ENCODE data around the gene IER5.
"Not testable (repeated sequence)": the region's sequence is repeated elsewhere in the genome, so short reads cannot be mapped to it uniquely, and the experiment has no call there.

Gene IER5

DNA sequence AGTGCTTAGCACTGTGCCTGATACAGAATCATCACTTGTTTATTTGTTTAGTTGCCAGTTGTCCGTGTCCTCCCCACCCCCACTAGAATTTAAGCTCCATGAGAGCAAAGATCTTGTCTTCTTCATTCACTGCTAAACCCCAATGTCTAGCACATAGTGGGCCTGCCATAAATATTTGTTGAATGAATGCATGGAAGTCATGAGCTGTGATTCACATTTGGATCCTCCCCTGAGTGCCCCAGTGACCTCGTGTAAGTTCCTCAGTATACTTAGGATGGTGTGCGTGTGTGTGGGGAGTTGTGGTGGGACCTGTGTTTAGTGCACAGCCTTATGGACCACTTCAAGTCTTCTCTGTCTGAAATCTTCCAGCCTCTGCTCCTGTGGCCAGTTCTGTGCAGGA, 23.1 kb downstream of the IER5 start:
- no peaks in the 10 kb centered on the region for H3K9me3 ChIP-seq (ENCODE audit: insufficient read depth, low read depth, low read length)
- no peaks in the 10 kb centered on the region for H3K36me3 ChIP-seq (ENCODE audit: insufficient read depth, low read depth, low read length)
- H3K4me1 ChIP-seq (ENCODE audit: insufficient read depth, low read length), result peaks cover 13% of the 10 kb centered on the region; the same call in 1 of the 2 replicates
- H3K27me3 ChIP-seq (ENCODE audit: insufficient read depth, low read length), result peaks cover 36% of the 10 kb centered on the region
- no peak overlapping the region for H3K4me3 ChIP-seq (ENCODE audit: low read length)
- no peak overlapping the region for H3K9ac ChIP-seq (ENCODE audit: low read depth, low read length)
- no peak overlapping the region for H3K27ac ChIP-seq (ENCODE audit: low read length)

DNA sequence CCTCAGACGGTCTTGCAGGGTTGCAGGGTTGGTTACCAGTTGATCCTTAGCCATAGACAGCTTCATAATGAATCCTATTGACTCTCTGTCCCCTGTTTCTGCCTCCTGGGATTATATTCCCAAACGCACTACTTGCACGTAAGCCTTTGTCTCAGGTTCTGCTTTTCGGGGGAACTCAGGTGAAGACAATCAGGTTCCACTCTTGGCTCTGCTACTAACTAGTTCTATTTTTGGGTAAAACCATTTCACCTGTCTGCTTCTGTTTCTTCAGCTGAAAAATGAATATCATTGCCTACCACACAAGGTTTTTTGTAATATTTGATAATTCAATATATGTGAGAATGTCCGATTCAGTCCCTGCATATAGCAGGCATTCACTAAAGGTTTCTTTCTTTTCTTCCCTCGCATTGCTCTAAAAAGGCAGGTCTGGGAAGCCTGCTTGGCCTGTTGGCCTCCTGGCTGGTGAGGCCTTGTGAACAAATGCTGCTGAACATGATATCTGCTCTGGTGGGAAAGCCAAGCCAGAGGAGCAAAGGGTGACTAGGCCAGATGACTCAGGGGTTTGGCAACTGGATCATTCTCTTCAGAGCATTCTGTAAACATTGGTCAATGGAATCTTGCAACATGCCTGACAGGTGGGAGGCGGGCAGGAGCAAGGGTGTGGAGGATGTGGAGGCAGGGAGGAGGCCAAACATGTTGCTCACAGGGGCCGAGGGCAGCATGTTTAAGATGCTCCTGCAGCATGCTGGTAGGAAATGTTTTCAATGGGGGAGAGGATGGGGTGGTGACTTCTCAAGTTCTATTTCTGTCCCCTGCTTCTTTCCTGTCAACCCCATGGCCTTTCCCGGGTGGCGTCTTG, 23.8 kb downstream of the IER5 start:
- no peak overlapping the region for H3K4me3 ChIP-seq (ENCODE audit: low read length)

DNA sequence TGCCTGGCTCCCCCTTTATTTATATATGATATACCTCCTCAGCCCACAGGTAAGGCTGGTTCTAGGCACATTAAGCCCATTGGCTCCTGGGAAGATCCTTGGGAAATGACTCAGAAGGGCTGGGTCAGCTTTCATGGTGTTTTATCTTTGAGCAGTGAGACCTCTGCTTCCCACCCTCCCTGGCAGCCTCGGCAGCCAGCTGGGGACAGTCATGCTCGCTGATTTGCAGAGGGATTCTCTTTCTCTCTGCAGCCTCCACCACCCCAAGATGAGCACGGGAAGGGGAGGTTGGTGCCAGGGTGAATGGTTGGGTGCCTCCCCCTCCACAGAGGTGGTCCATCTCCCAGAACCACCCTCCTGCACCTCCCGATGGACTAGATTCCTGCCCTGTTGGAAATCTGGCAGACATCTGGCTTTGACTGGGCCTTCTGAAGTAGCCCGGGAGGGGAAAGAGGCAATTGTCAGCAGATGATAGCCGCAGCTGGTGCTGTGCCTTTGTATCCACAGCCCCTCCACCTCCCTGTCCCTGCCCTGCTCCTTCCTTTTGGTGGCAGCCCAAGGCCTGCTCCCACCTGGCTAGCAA, 24.6 kb downstream of the IER5 start:
- peaks cover 13% of the 10 kb centered on the region; the same call in 1 of the 2 replicates for H3K4me1 ChIP-seq (ENCODE audit: insufficient read depth, low read length)
- H3K9ac ChIP-seq (ENCODE audit: low read depth, low read length), result no peak overlapping the region
- H3K36me3 ChIP-seq (ENCODE audit: insufficient read depth, low read depth, low read length), result no peaks in the 10 kb centered on the region
- no peaks in the 10 kb centered on the region for H3K9me3 ChIP-seq (ENCODE audit: insufficient read depth, low read depth, low read length)
- no peak overlapping the region for H3K4me3 ChIP-seq (ENCODE audit: low read length)
- no peak overlapping the region for H3K27ac ChIP-seq (ENCODE audit: low read length)
- H3K27me3 ChIP-seq (ENCODE audit: insufficient read depth, low read length), result peaks cover 20% of the 10 kb centered on the region

More for the DNA sequence above, 23.8 kb downstream of the IER5 start:
- no peaks in the 10 kb centered on the region for H3K36me3 ChIP-seq (ENCODE audit: insufficient read depth, low read depth, low read length)
- H3K27me3 ChIP-seq (ENCODE audit: insufficient read depth, low read length), result peaks cover 29% of the 10 kb centered on the region
- H3K9me3 ChIP-seq (ENCODE audit: insufficient read depth, low read depth, low read length), result no peaks in the 10 kb centered on the region
- H3K27ac ChIP-seq (ENCODE audit: low read length), result no peak overlapping the region
- peaks cover 13% of the 10 kb centered on the region; the same call in 1 of the 2 replicates for H3K4me1 ChIP-seq (ENCODE audit: insufficient read depth, low read length)
- no peak overlapping the region for H3K9ac ChIP-seq (ENCODE audit: low read depth, low read length)

DNA sequence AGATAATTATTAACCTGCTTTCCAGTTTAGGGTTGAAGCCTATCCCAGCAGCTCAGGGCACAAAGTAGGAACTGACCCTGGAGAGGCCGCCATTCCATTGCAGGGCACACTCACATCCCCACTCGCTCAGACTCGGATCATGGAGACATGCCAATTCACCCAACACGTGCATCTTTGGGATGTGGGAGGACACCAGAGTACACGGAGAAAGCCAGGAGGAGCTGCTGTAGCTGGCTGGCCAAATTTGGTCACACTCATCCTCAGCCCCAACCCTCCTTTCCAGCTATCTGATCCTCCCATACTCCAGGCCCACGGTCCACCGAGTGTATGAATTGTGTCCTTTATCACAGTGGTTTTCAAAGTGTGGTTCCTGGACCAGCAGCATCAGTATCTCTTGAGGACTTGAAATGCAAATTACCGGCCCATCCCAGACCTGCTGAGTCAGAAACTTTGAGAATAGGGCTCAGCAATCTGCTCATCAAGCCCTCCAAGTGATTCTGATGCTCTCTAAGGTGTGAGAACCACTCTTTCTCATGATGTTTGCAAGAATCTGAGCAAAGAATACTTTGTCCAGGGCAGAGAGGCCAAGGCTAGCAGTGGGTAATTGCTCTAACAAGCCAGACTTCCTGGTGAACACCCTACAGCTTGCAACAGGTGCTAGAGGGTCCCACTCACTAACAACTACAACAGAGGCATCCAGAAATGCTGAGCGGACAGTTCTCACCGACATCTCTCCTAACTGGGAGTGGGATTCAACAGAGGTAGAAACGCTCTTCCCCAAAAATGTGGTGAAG, 26.3 kb downstream of the IER5 start:
- Histone ChIP-seq H3K4me3 (ENCODE audit: low read length) (no peak overlapping the region), H3K36me3 (ENCODE audit: insufficient read depth, low read depth, low read length) (no peaks in the 10 kb centered on the region), H3K27me3 (ENCODE audit: insufficient read depth, low read length) (peaks cover 6% of the 10 kb centered on the region; the same call in 1 of the 2 replicates), H3K27ac (ENCODE audit: low read length) (no peak overlapping the region), H3K9me3 (ENCODE audit: insufficient read depth, low read depth, low read length) (no peaks in the 10 kb centered on the region), H3K4me1 (ENCODE audit: insufficient read depth, low read length) (0 out of 2 replicates have a peak, but pooled peaks cover 7% of the 10 kb centered on the region), H3K9ac (ENCODE audit: low read depth, low read length) (no peak overlapping the region)

DNA sequence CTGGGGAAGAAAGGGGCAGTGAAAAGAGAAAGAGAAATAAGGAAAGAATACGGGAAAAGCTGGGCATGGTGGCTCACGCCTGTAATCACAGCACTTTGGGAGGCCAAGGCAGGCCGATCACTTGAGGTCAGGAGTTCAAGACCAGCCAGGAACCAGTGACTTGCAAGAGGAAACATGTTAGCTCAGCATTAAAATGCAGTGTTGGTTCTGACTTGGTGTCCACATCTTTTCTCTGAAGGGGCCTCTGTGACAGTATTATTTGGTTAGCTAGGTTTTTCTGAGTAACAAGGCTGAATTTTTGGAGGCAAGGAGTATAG, 26.8 kb downstream of the IER5 start:
- H3K9ac ChIP-seq (ENCODE audit: low read depth, low read length), result no peak overlapping the region
- H3K27me3 ChIP-seq (ENCODE audit: insufficient read depth, low read length), result peaks cover 6% of the 10 kb centered on the region; the same call in 1 of the 2 replicates
- H3K4me3 ChIP-seq (ENCODE audit: low read length), result no peak overlapping the region
- H3K27ac ChIP-seq (ENCODE audit: low read length), result no peak overlapping the region
- no peaks in the 10 kb centered on the region for H3K36me3 ChIP-seq (ENCODE audit: insufficient read depth, low read depth, low read length)
- 0 out of 2 replicates have a peak, but pooled peaks cover 4% of the 10 kb centered on the region for H3K4me1 ChIP-seq (ENCODE audit: insufficient read depth, low read length)
- H3K9me3 ChIP-seq (ENCODE audit: insufficient read depth, low read depth, low read length), result no peaks in the 10 kb centered on the region

DNA sequence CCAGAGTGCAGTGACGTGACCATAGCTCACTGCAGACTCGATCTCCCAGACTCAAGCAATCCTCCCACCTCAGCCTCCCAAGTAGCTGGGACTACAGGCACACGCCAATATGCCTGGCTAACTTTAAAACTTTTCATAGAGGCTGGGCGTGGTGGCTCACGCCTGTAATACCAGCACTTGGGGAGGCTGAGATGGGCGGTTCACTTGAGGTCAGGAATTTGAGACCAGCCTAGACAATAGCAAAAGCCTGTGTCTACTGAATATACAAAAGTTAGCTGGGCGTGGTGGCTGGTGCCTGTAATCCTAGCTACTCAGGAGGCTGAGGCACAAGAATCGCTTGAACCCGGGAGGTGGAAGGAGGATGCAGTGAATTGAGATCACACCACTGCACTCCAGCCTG, 27.5 kb downstream of the IER5 start:
- not testable (repeated sequence) for H3K4me3 ChIP-seq (ENCODE audit: low read length)

DNA sequence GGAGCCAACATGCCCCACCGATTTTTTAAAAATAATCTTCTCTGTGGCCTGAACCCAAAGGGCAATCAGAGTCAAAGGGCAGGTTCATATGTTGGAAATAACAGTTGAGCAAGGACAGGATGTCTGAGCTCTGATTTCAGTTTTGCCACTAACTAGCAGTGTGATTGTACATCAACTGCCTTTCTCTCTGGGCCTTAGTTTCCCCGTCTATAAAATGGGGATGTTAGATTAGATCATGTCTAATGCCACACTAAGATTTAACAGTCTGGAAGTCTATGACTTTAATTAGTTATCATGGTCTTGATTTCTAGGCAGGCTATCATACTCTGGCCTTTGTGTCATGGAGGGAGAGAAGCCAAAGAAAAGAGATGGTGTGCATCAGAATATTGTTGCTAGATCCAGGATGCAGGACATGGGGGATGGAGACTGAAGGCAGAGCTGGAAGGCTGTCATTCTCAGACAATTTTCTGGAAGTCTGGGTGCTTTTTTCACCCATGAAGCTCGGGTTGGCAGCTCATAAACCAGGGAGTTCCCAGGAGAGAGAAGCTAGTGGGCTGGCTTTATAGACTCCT, 28.4 kb downstream of the IER5 start:
- Histone ChIP-seq H3K27ac (ENCODE audit: low read length) (no peak overlapping the region), H3K27me3 (ENCODE audit: insufficient read depth, low read length) (no peaks in the 10 kb centered on the region; the same call in 1 of the 2 replicates), H3K9ac (ENCODE audit: low read depth, low read length) (no peak overlapping the region)

More for the DNA sequence above, 27.5 kb downstream of the IER5 start:
- H3K9me3 ChIP-seq (ENCODE audit: insufficient read depth, low read depth, low read length); H3K36me3 ChIP-seq (ENCODE audit: insufficient read depth, low read depth, low read length); H3K27me3 ChIP-seq (ENCODE audit: insufficient read depth, low read length); H3K9ac ChIP-seq (ENCODE audit: low read depth, low read length); H3K27ac ChIP-seq (ENCODE audit: low read length); H3K4me1 ChIP-seq (ENCODE audit: insufficient read depth, low read length): not testable (repeated sequence)

DNA sequence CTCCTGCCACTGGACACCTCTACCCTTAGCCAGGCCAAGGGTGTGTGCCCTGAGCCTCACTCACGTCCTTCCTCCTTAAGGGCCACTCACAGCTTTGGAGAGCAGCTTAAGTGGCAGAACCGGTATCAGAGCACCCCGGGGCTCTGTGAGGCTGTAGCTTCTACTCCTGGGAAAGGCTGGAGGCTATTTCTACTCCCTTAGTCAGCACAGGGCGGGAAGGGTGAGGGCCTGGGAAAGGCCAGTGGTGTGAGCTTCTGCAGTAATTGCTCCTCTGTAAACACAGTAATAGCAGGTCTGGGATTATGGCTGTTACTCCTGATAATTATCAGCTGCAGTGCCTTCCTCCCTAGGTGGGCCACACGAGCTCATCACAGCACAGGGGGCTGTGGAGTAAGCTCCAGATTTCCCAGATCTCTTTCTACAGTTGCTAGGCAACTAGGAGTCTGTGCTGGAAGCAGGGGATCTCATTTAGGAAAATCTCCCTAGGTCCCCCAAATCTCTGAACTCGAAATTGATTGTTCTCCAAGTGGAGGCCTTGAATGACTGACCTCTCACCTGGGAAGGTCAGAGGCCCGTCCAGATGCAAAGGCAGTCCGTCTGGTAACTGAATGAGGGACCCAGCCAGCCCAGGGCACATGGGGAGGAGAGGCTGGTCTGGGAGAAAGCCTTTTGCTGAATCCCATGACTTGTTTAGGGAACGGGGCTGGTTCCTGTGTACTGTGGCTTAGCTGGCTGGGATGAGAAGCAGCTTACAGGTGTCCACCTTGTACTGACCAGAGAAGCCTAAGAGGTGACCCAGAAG, 29.3 kb downstream of the IER5 start:
- Histone ChIP-seq H3K36me3 (ENCODE audit: insufficient read depth, low read depth, low read length) (no peaks in the 10 kb centered on the region), H3K9me3 (ENCODE audit: insufficient read depth, low read depth, low read length) (no peaks in the 10 kb centered on the region), H3K4me3 (ENCODE audit: low read length) (no peak overlapping the region), H3K27ac (ENCODE audit: low read length) (no peak overlapping the region), H3K9ac (ENCODE audit: low read depth, low read length) (no peak overlapping the region), H3K4me1 (ENCODE audit: insufficient read depth, low read length) (0 out of 2 replicates have a peak, but pooled peaks cover 4% of the 10 kb centered on the region), H3K27me3 (ENCODE audit: insufficient read depth, low read length) (no peaks in the 10 kb centered on the region)

More for the DNA sequence above, 28.4 kb downstream of the IER5 start:
- Histone ChIP-seq H3K36me3 (ENCODE audit: insufficient read depth, low read depth, low read length) (no peaks in the 10 kb centered on the region), H3K4me3 (ENCODE audit: low read length) (no peak overlapping the region), H3K4me1 (ENCODE audit: insufficient read depth, low read length) (0 out of 2 replicates have a peak, but pooled peaks cover 4% of the 10 kb centered on the region), H3K9me3 (ENCODE audit: insufficient read depth, low read depth, low read length) (no peaks in the 10 kb centered on the region)

DNA sequence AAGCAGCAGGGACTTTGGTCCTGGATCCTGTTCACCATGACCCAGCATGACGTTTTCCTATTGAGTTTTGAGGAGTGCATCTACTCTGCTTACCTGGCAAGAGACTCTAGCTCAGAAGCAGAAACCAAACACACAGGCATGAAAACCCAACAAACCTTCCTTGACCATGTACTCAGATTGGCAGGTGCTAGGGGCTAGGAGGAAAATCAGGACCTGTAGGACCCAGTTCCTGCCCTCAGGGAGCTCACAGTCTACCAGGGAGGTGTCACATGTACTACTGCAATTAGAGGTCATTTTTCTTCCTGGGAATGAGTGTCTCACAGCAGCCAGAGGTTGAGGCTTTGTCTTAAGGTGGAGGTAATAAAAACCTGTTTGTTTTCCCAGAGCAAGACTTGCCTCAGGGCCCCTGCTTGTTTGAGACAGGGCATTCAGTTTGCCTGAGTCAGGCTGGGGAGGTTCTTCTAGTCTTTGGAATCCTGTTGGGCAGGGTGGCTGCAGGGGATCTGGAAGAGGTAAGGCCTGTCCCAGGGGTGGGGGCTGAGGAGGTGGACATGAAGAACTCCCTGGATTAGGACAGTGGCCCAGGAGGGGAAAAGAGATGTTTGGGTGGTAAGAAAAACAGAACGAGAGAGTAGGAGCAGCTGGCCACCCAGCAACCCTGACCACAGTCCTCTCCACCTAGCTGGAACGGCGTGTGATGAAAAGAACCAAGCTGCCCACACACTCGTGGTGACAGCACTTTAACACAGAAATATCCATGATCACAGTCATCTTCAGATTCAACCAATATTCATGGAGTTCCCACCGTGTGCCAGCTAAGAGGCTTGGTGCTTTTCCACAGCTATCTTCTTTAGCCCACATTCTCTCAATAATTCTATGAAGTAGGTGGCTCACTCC, 30.8 kb downstream of the IER5 start:
- Histone ChIP-seq H3K4me1 (ENCODE audit: insufficient read depth, low read length) (no peaks in the 10 kb centered on the region), H3K9me3 (ENCODE audit: insufficient read depth, low read depth, low read length) (no peaks in the 10 kb centered on the region), H3K4me3 (ENCODE audit: low read length) (no peak overlapping the region), H3K27me3 (ENCODE audit: insufficient read depth, low read length) (no peaks in the 10 kb centered on the region), H3K36me3 (ENCODE audit: insufficient read depth, low read depth, low read length) (no peaks in the 10 kb centered on the region), H3K27ac (ENCODE audit: low read length) (no peak overlapping the region), H3K9ac (ENCODE audit: low read depth, low read length) (no peak overlapping the region)

DNA sequence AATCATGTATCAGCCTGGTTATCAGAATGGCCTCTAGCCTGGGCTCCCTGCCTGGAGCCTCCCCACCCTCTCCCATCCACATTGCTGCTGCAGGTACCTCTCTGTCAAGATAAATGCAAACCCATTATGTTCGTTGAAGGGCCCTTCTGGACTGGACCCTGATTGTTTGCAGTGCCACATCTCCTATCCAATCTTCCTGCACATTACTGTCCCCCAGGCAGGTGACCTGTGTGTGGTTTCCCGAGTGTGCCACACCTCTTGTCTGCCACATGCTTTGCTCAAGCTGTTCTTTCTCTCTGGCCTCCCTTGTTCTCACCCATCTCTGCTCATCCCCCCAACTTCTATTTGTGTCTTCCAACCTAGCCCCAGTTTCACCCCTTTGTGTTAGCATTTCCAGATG, 32.4 kb downstream of the IER5 start:
- no peaks in the 10 kb centered on the region for H3K9me3 ChIP-seq (ENCODE audit: insufficient read depth, low read depth, low read length)
- H3K27me3 ChIP-seq (ENCODE audit: insufficient read depth, low read length), result no peaks in the 10 kb centered on the region
- H3K4me3 ChIP-seq (ENCODE audit: low read length), result no peak overlapping the region
- no peaks in the 10 kb centered on the region for H3K36me3 ChIP-seq (ENCODE audit: insufficient read depth, low read depth, low read length)
- no peak overlapping the region for H3K9ac ChIP-seq (ENCODE audit: low read depth, low read length)
- H3K4me1 ChIP-seq (ENCODE audit: insufficient read depth, low read length), result no peaks in the 10 kb centered on the region
- H3K27ac ChIP-seq (ENCODE audit: low read length), result no peak overlapping the region

Data from iPS-20b (cell line).